Measurements from ENCODE around the gene REEP2.

The REEP2 gene

DNA sequence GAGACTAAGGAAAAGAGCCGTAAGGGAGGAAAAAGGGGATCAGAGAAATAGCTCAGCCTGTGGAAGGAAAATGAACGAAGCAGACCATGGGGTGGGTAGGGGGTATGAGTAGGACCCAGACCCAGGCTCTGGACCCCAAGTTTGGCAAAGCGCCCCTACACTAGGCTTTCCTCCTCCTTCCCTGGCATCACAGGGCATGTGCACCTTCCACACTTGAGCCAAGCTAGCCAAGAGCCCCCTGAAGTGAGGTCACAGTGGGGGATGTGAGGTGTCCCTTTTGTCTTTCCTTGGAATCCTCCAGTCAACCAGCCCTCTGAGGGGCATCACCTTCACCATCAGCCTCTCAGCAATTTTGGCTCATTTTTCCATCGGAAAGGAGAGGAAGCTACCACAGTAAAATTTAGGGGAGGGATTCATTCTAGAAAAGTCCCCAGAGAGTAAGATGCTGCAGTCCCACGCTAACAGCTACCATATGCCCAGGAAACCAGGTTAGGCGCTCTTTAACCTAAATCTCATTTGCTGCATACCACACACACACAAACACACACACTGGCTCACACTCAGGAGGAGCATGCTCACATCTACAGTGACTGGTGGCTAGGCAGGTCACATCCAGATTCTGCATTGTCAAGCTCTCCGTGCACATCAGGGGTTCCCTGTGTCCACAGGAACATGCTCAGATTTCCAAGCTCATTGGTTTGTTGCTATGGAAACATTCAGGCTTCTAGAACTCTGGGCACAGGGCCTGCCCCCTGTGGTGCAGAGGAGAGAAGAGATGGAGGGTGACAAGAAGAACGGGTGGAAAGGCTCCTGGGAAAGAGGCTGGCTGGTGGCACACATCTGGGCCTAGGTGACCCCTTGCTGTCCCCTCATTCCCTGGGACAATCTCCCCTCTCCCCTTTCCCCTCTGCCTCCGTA lies 9.9 kb downstream of the REEP2 start:
- no peak for DNase-seq

DNA sequence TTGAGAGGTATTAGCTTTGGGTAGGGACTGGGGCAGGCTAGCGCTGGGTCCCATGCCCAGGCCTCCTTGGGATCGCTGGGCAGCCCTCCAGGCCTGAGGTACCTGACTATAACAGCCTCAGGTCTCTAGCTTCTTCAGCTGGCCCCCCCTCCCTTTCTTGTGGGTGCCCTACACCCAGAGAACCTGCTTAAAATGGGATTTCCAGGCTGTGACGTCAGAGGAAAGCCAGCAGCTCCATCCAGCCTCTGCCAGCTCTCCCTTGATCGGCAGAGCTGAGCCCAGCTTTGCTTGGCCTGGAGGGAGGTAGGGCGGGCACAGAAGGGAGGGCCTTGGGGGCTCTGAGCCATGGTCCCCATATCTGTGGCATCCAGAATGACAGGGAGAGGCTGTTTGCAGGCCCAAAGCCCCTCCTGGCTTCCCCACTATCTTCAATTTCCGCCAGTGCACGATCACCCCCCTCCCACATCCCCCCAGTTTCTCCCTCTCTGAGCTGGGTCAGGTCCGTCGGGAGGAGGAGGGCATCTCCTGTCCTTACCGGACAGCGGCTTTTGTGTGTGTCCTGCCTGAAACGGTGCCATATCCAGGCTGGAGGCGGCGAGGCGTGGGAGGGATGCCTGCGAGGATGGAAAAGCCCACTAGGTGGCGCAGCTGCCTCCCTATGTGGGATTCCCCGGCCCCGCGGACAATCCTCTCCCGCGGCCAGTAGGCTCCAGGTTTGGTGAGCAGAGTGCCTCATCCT lies 10.8 kb downstream of the REEP2 start:
- peak; percentile 76 to 82 for DNase-seq

DNA sequence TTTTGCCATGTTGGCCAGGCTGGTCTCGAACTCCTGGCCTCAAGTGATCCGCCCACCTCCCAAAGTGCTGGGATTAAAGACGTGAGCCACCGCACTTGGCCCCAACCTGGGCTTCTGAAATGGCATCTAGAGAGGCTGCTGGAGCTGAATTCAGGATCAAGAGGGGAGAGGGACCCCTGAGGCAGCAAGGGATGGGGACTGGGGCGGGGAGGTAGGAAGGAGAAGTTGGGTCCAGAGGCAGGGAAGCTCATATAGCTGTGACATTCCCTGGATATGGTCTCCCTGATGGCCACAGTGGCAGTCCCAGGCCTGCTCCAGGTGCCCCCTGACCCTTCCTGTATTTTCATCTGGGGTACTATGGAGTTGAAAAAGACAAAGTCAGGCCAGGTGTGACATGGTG lies 12.1 kb downstream of the REEP2 start:
- no peak for DNase-seq

DNA sequence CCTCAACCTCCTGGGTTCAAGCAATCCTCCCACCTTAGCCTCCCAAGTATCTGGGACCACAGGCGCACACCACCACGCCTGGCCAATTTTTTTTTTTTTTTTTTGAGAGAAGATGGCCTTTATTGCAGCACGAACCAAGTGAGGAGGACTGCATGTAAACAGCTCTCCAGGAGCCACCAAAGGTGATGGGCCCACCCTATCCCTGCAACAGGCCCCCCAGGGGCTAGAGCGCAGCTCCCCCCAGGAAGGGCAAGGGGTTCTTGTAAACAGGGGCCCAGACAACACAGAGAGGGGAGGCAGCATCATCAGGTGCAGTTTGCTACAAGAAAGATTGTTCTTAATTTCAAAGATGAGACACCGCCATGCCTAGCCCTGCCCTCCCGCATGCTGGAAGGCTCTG lies 13.9 kb downstream of the REEP2 start:
- DNase-seq, result no peak

DNA sequence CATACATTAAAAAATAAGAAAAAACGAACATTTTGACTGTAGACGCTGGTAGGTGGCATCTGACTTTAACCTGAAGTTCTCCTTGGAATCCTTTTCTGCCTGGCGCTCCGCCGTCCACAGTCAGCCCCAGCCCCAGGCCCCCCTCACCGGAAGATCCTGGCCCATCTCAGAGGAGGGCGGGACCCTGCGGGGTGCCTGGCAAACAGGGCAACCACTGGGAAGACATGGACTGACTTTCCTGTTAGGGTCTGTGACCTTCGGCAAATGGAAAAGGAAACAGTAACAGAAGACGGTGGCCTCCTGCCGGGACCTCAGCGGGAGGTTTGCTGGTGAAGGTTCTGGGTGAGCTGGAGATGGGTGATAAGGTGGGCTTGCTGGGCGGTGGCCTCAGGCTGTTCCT lies 14.7 kb downstream of the REEP2 start:
- no peak for DNase-seq

DNA sequence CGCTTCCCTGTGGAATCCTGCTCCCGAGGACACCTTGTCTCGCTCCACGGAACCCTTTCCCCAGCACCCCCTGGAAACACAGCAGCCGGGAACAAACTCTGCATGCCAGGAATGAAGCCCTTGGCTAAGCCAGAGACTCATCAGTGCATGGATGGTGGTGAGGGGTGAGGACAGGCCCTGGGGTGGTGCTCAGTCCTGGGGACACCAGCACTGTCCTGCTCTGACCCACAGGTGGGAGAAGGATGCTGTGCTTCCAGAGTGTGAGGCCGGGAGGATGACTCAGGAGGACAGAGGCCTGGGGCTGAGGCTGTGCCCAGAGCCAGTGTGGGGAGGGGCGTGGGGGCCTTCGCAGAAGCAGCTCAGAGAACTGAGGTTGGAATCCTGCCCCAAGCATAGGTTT lies 15.3 kb downstream of the REEP2 start:
- no peak for DNase-seq

DNA sequence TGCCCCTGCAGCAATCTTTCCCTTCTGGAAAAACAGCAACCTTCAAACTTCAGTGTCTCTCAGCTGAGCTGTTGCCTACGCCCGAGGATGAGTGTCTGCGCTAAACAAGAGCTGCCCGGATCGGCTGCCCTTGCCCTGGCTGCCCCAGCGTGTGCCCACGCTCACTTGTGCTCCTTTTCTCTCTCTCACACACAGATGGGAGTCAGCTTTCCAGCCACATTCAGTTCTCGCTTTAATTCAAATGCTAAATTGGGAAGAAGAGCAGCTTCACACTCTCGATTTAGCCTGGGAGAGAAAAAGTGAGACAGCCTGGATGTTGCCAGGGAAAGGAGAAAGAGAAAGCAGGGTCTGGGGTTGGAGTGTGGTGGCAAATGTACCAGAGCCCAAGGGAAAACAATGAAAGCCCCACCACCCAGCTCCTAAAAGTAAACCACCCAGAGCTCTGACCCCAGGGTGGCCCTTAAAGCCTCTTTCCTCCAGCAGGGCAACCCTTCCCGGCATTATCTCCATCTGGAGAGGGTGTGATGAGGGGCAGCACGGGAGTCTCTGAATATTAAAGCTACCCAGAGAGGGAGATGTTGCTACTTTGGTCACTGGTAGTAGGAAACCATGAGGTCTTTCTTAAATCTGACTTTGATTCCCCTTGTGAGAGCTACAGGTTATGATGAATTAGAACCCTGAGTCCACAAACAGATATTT lies 16.5 kb downstream of the REEP2 start:
- DNase-seq, result no peak

DNA sequence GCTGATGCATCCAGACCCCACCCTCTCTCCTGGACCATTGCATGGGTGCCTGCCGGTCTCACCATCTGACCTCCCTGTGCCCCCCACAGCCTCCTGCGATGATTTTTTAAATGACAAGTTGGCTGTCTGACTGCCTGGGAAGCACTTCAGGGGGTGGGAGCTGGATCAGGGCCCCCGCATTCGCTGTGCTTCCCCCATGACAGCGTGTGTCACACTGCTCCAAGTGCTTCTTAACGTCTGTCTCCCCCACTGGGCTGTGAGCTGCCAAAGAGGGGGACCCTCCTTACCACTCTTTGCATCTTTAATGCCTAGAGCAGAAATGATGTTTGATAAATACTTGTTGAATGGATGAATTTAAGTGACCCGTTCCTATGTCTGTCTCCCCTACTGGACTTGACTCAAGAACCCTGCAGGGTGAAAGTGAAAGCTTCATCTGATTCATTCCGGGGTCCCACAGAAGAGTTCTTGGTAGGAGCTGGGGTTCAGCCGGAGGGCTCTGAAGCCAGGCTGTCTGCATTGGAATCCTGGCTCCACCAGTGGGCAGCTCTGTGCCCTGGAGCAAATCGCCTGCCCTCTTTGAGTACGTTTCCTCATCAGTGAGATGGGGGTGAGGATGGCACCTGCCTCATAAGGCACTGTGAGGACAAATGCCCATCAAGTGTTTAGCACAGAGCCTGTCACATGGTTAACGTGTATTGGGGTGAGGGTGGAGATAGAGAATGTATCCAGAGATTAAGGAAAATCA lies 18.8 kb downstream of the REEP2 start:
- DNase-seq, result no peak

DNA sequence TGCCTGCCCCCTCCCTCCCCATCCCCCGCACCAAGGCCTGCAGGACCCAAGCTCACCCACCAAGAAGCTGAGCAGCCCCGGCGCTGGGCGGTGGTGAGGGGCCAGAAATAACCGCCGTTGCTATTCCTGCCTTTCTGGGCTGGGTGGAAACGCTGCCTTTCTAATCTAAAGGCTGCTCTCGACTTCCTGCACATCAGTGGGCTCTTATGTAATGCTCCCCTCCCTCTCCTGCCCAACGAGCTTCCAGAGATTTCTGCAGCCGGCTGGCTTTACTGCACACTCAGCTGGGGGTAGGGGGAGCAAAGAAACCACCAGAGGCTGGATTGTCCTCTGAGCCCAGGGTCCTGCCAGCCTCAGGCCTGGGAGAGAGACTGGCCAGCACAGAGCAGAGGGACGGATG lies 19.5 kb downstream of the REEP2 start:
- DNase-seq, result no peak

DNA sequence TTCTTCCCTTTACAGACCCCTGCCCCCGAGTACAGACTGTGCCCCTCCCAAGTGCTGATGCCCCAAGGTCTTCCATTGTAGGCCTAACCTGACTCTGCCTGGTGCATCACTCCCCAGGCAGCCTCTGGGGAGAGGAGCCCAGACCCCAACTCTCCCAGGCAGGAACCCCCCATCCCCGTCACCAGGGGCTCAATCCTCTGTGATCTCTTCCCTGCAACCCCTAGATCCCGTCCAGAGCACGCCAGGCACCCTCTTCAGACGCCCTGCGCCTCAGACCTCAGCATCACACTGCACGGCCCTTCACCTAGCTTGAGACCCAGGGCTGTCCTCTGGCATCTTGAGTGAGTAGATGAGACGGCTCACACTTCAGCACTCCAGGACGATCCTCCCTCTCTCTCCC lies 20.0 kb downstream of the REEP2 start:
- no peak for DNase-seq

DNA sequence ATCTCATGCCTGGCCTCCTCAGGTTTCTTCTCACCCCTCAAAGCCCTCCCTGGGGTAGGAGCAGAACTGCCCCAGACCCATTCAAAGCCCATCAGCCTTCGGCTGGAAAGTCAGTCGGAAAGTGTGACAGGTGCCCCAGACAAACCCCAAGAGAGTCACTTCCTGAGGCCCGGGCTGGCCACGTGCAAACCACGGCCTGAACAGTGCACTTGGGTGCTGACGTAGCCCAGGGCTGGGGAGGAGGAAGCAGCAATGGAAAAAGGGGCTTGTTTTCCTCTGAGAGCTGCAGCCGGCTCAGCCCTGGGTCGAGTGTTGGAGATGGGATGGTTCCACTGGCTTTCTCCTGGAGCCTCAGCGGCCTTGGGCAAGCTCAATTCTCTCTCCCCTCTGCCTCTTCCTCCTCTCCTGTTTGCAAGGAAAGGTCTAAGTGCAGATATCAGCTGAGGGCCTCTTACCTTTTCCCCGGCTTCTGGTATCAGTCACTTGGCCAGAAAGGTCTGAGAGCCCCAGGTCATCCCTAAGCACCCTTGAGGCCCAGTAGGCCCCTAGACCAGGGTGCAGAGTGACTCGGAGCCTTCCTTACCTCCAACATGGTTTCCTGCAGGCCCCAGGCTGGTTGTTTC lies 20.6 kb downstream of the REEP2 start:
- DNase-seq, result peak; percentile 87 to 91

DNA sequence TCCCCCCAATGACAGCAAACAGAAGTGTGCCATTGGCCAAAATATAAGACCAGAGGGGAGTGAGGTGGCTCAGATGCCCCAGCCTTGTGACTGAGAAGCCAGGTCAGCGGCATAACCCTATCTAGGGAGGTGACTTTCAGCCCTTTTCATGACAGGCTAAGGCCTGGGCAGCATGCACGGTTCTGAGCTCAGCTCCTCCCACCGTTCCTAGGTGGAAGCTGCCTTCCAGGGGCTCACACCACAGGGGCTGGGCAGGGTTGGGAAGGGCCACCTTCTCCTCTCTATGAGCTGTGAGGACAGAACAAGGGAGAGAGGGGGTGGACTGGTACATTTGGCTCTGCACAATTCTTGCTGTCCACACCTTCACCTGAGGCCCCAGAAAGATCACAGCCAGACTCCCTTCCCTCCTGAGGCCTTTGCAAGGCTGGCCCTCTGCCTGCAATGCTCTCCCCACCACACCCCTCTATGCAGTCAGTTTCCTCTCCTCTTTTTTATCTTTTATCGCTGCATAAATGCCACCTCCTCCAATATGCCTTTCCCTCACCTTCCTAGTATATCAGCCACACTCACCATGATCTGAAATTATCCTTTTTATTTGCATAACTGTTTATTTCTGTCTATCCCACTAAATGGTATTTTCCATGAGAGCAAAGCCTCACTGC lies 21.3 kb downstream of the REEP2 start:
- DNase-seq, result no peak

DNA sequence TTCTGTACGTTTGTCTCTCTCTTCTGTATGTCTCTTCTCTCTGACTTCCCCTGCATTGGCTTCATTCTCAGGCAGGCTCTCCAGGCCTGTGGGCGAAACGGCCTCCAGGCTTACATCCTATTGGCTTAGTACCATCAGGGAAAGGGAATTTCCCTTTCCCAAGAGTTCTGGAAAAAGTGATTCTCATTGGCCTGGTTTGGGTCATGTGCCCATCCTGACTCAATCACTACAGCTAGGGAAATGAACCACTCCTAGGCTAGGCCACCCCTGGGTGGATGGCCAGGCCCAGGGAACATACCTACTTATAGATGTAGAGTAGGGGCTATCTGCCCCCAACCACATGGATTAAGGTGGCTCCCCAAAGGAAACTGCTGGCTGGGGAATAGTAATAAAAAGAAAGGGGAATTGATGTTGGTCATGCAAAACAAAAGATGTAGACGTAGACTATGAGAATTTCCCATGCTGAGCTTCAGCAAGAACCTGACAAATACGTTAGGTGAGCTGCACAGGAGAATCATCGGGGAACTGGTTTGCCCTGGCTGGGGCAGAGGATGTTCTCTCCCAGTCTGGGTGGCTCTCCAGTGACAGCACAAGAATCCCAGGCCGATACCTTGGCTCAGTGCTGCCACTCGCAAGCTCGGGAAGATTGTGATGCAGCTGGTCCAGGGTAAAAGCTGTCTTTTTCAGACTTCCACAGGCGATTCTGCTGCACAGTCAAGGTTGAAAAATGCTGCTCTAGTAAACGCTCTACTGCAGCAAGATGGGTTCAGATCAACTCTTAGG lies 22.7 kb downstream of the REEP2 start:
- no peak for DNase-seq

DNA sequence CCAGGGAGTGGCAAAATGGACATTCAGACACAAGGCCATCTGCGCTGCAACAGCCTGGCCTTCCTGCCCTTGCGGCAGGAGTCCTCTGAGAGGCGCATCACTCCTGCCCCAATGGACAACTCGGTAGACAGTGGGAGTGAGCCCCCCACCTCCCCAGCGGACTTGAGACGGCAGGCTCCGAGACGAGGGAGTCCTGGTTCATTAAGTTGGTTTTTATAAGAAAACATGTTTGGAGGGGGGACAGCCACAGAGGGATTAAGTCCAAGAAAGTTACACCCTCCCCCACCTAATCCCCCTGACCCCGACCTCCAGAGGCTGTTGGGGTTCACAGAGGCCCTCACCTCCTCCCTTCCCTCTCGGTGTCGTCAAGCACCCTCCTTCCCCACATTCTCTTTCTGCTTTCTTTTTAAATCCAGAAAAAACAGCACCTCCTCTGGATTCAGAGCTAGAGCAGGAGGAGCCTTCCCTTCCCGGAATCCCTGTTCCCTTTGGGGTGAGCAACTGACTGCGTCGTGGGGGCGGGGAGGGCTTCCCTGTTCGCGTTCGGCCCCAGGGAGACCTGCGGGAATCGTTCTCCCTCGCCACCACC lies 24.7 kb downstream of the REEP2 start:
- DNase-seq, result peak in 1 of 2 donors; percentile 8

DNA sequence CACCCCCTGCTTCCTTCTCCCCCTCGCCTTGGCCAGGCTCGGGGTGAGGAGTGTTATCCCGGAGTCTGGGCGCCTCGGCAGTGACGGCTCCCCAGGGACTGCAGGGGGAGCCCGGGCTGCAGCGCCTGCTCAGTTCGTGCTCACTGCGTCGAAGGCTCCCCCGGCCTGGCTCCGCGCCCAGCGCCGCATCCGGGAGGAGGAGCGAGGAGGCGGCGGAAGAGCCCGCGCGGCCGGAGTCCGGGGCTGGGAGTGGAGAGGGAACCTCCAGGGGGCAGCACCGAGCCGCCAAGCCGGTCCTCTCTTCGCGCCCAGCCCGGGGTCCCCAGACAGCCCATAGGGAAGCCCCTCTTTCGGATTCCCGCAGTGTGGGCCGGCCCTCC lies 25.1 kb downstream of the REEP2 start:
- peak; percentile 89 to 92 for DNase-seq

DNA sequence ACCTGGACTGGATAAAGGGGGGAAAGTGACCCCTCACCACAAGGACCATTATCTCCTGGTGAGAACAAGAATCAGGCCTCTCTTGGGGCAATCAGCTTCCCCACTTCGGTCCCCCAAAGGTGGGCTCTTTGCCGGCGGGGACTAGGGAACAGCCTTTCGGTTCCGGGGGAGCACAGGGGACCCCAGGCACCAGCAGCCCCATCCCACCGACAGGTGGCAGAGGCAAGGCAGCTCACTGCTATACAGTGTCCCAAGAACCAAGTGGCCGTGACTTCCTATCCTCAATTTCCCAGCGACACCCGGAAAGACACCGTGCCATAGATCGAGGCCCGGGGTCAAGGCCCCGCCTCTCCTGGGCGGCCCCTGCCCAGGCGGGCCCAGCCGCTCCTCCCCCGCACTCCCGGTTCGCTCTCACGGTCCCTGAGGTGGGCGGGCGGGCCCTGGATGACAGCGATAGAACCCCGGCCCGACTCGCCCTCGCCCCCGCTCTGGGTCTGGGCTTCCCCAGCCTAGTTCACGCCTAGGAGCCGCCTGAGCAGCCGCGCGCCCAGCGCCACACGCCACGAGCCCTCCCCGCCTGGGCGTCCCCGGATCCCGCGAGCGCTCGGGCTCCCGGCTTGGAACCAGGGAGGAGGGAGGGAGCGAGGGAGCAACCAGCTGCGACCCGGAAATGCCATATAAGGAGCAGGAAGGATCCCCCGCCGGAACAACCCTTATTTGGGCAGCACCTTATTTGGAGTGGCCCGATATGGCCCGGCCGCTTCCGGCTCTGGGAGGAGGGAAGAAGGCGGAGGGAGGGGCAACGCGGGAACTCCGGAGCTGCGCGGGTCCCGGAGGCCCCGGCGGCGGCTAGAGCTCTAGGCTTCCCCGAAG lies 25.8 kb downstream of the REEP2 start:
- peak; percentile 96 to 98 for DNase-seq

DNA sequence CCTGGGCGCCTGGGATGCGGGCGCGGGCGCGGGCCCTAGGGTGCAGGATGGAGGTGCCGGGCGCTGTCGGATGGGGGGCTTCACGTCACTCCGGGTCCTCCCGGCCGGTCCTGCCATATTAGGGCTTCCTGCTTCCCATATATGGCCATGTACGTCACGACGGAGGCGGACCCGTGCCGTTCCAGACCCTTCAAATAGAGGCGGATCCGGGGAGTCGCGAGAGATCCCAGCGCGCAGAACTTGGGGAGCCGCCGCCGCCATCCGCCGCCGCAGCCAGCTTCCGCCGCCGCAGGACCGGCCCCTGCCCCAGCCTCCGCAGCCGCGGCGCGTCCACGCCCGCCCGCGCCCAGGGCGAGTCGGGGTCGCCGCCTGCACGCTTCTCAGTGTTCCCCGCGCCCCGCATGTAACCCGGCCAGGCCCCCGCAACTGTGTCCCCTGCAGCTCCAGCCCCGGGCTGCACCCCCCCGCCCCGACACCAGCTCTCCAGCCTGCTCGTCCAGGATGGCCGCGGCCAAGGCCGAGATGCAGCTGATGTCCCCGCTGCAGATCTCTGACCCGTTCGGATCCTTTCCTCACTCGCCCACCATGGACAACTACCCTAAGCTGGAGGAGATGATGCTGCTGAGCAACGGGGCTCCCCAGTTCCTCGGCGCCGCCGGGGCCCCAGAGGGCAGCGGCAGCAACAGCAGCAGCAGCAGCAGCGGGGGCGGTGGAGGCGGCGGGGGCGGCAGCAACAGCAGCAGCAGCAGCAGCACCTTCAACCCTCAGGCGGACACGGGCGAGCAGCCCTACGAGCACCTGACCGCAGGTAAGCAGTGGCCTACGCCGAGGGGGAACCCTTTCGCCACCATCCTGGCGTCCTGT lies 26.6 kb downstream of the REEP2 start, which contains the start of gene EGR1:
EGR1 (plus strand) TSS at position 219 of the 864 bp plus-strand sequence; CDS start at position 502, 283 bp downstream.
- DNase-seq, result peak; percentile 97
